Medulla oblongata (tissue), 1 donor: Measurements from ENCODE around the gene FANCI.

Experiments used
- DNase-seq: peaks from one replicate; pipeline ENCODE4 v3.0.0-alpha.2; 2015; ENCODE audit errors: extremely low spot score

The FANCI gene

GRCh38 chr15:89307046-89307587 is 63.3 kb downstream of the FANCI start:
- no peak for DNase-seq

- no peak for DNase-seq
Observed at GRCh38 chr15:89307791-89308190, 64.0 kb downstream of the FANCI start.

GRCh38 chr15:89308236-89308635 is 64.5 kb downstream of the FANCI start:
- no peak for DNase-seq

GRCh38 chr15:89309993-89310392 is 66.2 kb downstream of the FANCI start:
- DNase-seq, result no peak

- DNase-seq, result no peak
Observed at GRCh38 chr15:89315375-89315929, 71.7 kb downstream of the FANCI start.

GRCh38 chr15:89316504-89316903 is 72.7 kb downstream of the FANCI start:
- DNase-seq, result no peak

- DNase-seq, result no peak
Observed at GRCh38 chr15:89317186-89317720, 73.5 kb downstream of the FANCI start.

GRCh38 chr15:89319678-89320077 is 75.9 kb downstream of the FANCI start:
- no peak for DNase-seq

- no peak for DNase-seq
Observed at GRCh38 chr15:89320200-89320599, 76.4 kb downstream of the FANCI start.

- DNase-seq, result no peak
Observed at GRCh38 chr15:89321521-89322410, 78.0 kb downstream of the FANCI start.

- no peak for DNase-seq
Observed at GRCh38 chr15:89322822-89323221, 79.0 kb downstream of the FANCI start.

- no peak for DNase-seq
Observed at GRCh38 chr15:89323825-89324224, 80.0 kb downstream of the FANCI start.

GRCh38 chr15:89325039-89325803 is 81.4 kb downstream of the FANCI start:
- no peak for DNase-seq

GRCh38 chr15:89326316-89326715 is 82.5 kb downstream of the FANCI start:
- no peak for DNase-seq

- DNase-seq, result no peak
Observed at GRCh38 chr15:89327113-89327512, 83.3 kb downstream of the FANCI start.

GRCh38 chr15:89328398-89329254 is 84.8 kb downstream of the FANCI start:
- DNase-seq, result peak; percentile 69

GRCh38 chr15:89329329-89330084 is 85.7 kb downstream of the FANCI start:
- no peak for DNase-seq

GRCh38 chr15:89330119-89330518 is 86.3 kb downstream of the FANCI start:
- DNase-seq, result no peak

GRCh38 chr15:89330881-89331595 is 87.3 kb downstream of the FANCI start:
- no peak for DNase-seq

GRCh38 chr15:89332446-89332845 is 88.7 kb downstream of the FANCI start:
- no peak for DNase-seq
